Glutamatergic neuron (in vitro differentiated cells): ENCODE measurements around the gene SNX32. TPM values are rescaled to one million over a fixed set of nuclear protein-coding genes. Genes with fewer than 3 reads are reported as not detected.

Source experiments
- DNase-seq: peaks from one replicate; pipeline ENCODE4 v3.0.0; 2022
- H3K27ac Mint-ChIP-seq: one replicate; pipeline ENCODE4 v1.8.0; 2020; ENCODE audit warnings: mild to moderate bottlenecking, mixed read lengths, inconsistent platforms; ENCODE audit not compliant: unreplicated experiment
- H3K27me3 Mint-ChIP-seq: one replicate; pipeline ENCODE4 v1.8.0; 2020; ENCODE audit warnings: mild to moderate bottlenecking, moderate library complexity, mixed read lengths, inconsistent platforms; ENCODE audit not compliant: unreplicated experiment
- H3K36me3 Mint-ChIP-seq: one replicate; pipeline ENCODE4 v1.8.0; 2020; ENCODE audit warnings: mild to moderate bottlenecking, mixed read lengths, inconsistent platforms; ENCODE audit not compliant: unreplicated experiment
- H3K4me1 Mint-ChIP-seq: one replicate; pipeline ENCODE4 v1.8.0; 2020; ENCODE audit warnings: mild to moderate bottlenecking, low read depth, mixed read lengths, inconsistent platforms; ENCODE audit not compliant: unreplicated experiment
- H3K4me3 Mint-ChIP-seq: one replicate; pipeline ENCODE4 v1.8.0; 2020; ENCODE audit warnings: mild to moderate bottlenecking, mixed read lengths, inconsistent platforms; ENCODE audit not compliant: unreplicated experiment
- H3K9me3 Mint-ChIP-seq: one replicate; pipeline ENCODE4 v1.8.0; 2020; ENCODE audit warnings: mild to moderate bottlenecking, moderate library complexity, mixed read lengths, inconsistent platforms; ENCODE audit not compliant: unreplicated experiment
- CTCF ChIP-seq: fragments of 200-600 bp; sonication (generic); IDR thresholded peaks from one replicate; pipeline ENCODE4 v1.5.0; 2021; ENCODE audit not compliant: partially characterized antibody, unreplicated experiment
- total RNA-seq: library from RNA; stranded (reverse); fragmentation: NEBNext Ultra II Directional; extraction: Animal tissue kit (Norgen Biotek cat#: 25700); gene quantifications from one replicate; pipeline ENCODE4 v1.2.1, GENCODE V29; 2021; ENCODE audit not compliant: unreplicated experiment

SNX32 gene
- total RNA-seq, 1 donor from 2014 or later: 14.7 TPM

- no peak for TF ChIP-seq CTCF
- no peak for DNase-seq
- Mint-ChIP-seq H3K27me3 (peaks cover 20% of the 10 kb centered on the region), H3K9me3 (peaks cover 12% of the 10 kb centered on the region), H3K4me1 (peaks cover 24% of the 10 kb centered on the region), H3K27ac (no peak overlapping the region), H3K36me3 (no peaks in the 10 kb centered on the region), H3K4me3 (peak overlapping the region; percentile 61)
These were observed 38.2 kb downstream of the SNX32 start for GRCh38 chr11:65871811-65872548.

- Mint-ChIP-seq H3K27ac (peak within 1 kb of the TSS; percentile 62), H3K4me3 (peak within 1 kb of the TSS; percentile 98), H3K9me3 (peaks cover 12% of the 10 kb centered on the region), H3K27me3 (peaks cover 16% of the 10 kb centered on the region), H3K36me3 (no peaks in the 10 kb centered on the region), H3K4me1 (peaks cover 19% of the 10 kb centered on the region)
- no peak for DNase-seq
- TF ChIP-seq CTCF: no peak
These were observed 39.0 kb downstream of the SNX32 start, which contains the start of gene EFEMP2 for GRCh38 chr11:65872586-65873317. Gene EFEMP2, minus strand, starts transcription at chr11:65872800. Its CDS starts 446 bp downstream, at chr11:65872354.

GRCh38 chr11:65873318-65874156 is 39.8 kb downstream of the SNX32 start:
- TF ChIP-seq CTCF: no peak
- peak overlapping the region; percentile 62 for H3K27ac Mint-ChIP-seq
- peaks cover 12% of the 10 kb centered on the region for H3K9me3 Mint-ChIP-seq
- H3K36me3 Mint-ChIP-seq: no peaks in the 10 kb centered on the region
- peaks cover 19% of the 10 kb centered on the region for H3K4me1 Mint-ChIP-seq
- peak; percentile 96 for DNase-seq
- peaks cover 17% of the 10 kb centered on the region for H3K27me3 Mint-ChIP-seq
- peak overlapping the region; percentile 98 for H3K4me3 Mint-ChIP-seq

GRCh38 chr11:65879617-65880016 is 45.9 kb downstream of the SNX32 start, which contains the start of gene CTSW:
Gene CTSW, plus strand, starts transcription at chr11:65879837. Its CDS starts 18 bp downstream, at chr11:65879855.
- Mint-ChIP-seq H3K36me3 (no peaks in the 10 kb centered on the region), H3K4me3 (no peak within 1 kb of the TSS), H3K9me3 (peaks cover 7% of the 10 kb centered on the region), H3K27ac (no peak within 1 kb of the TSS), H3K27me3 (peaks cover 4% of the 10 kb centered on the region), H3K4me1 (peaks cover 5% of the 10 kb centered on the region)
- no peak for DNase-seq
- no peak for TF ChIP-seq CTCF
